CD4-positive, alpha-beta T cell (primary cell): ENCODE data around the gene SLC4A5. TPM values are rescaled to one million over a fixed set of nuclear protein-coding genes. Genes with fewer than 3 reads are reported as not detected.

Experiments used
- ATAC-seq: fragments of 200-7000 bp; cut with Tn5 transposase; one replicate; pipeline ENCODE4 v1.10.0; 2022; ENCODE audit warnings: mild to moderate bottlenecking; ENCODE audit not compliant: poor library complexity
- CTCF ChIA-PET: fragments of 350-600 bp; sonication (Branson Sonifier 250); formaldehyde crosslinking; loops from one replicate; lab custom pipeline; 2021; ENCODE audit warnings: antibody characterized with exemption, inconsistent platforms; lab: Charles Lee
- POLR2A ChIA-PET: fragments of 350-600 bp; sonication (Branson Sonifier 250); formaldehyde crosslinking; loops from one replicate; lab custom pipeline; 2021; ENCODE audit warnings: antibody characterized with exemption, inconsistent platforms; lab: Charles Lee
- DNase-seq, 14 experiments: peaks; one replicate each; pipeline ENCODE4 v3.0.0-alpha.2; 2013 to 2020; ENCODE audit warnings: mixed read lengths in 2 of 14
- H3K27ac ChIP-seq, 2 donors: one replicate each; pipeline versions ENCODE4 v1.5.1 to v1.7.0; 2013; ENCODE audit warnings: low read length in 2 of 2, low read depth in 1 of 2, mild to moderate bottlenecking in 1 of 2
- H3K27me3 ChIP-seq, 2 experiments: 1 replicate in 1 of 2; 2 replicates in 1 of 2; pipeline versions ENCODE4 v1.6.1 to v1.7.0; 2013; ENCODE audit warnings: low read length in 2 of 2, control low read depth in 1 of 2, mild to moderate bottlenecking in 1 of 2, moderate library complexity in 1 of 2; ENCODE audit not compliant: insufficient read depth in 2 of 2, control insufficient read depth in 1 of 2
- H3K36me3 ChIP-seq: one replicate; pipeline ENCODE4 v1.6.1; 2013; ENCODE audit warnings: low read length, control low read depth; ENCODE audit not compliant: insufficient read depth
- H3K4me1 ChIP-seq: one replicate; pipeline ENCODE4 v1.6.1; 2013; ENCODE audit warnings: low read length, control low read depth; ENCODE audit not compliant: insufficient read depth
- H3K4me3 ChIP-seq: one replicate; pipeline ENCODE4 v1.5.1; 2013; ENCODE audit warnings: mild to moderate bottlenecking, low read length, moderate library complexity
- H3K9me3 ChIP-seq, 2 experiments: 1 replicate in 1 of 2; 2 replicates in 1 of 2; pipeline versions ENCODE4 v1.6.1 to v1.7.0; 2013; ENCODE audit warnings: low read length in 2 of 2, mild to moderate bottlenecking in 2 of 2, control low read depth in 1 of 2, moderate library complexity in 1 of 2; ENCODE audit not compliant: control insufficient read depth in 1 of 2, insufficient read depth in 1 of 2
- H3K27ac Mint-ChIP-seq: one replicate; pipeline ENCODE4 v1.8.0; 2020; ENCODE audit warnings: mixed read lengths
- H3K27me3 Mint-ChIP-seq: one replicate; pipeline ENCODE4 v1.8.0; 2021; ENCODE audit warnings: mixed read lengths
- H3K36me3 Mint-ChIP-seq: one replicate; pipeline ENCODE4 v1.8.0; 2021; ENCODE audit warnings: low read depth, mixed read lengths
- H3K4me1 Mint-ChIP-seq: one replicate; pipeline ENCODE4 v1.8.0; 2021; ENCODE audit warnings: low read depth, mixed read lengths
- H3K4me3 Mint-ChIP-seq: one replicate; pipeline ENCODE4 v1.8.0; 2020; ENCODE audit warnings: mild to moderate bottlenecking, mixed read lengths
- H3K9me3 Mint-ChIP-seq: one replicate; pipeline ENCODE4 v1.8.0; 2020; ENCODE audit warnings: mixed read lengths
- CTCF ChIP-seq: fragments of 200-600 bp; IDR thresholded peaks from one replicate; pipeline ENCODE4 v1.8.0; 2022; ENCODE audit warnings: antibody characterized with exemption, mild to moderate bottlenecking
- intact Hi-C, 2 experiments: fragments of 100-400 bp; cut with DNase I in 1 of 2; cut with micrococcal nuclease in 1 of 2; formaldehyde crosslinking; loops; one replicate each; pipeline versions ENCODE4 v1.15.1 to v1.9.0; 2023 to 2025; cut with DNase I, micrococcal nuclease
- total RNA-seq, 174 experiments: library from RNA in 2 of 174; stranded (reverse) in 2 of 174; gene quantifications; one replicate each; pipeline ENCODE4 v1.2.3 and lab custom pipeline; 2021 to 2026

SLC4A5 gene
- total RNA-seq, 2 experiments from 2014 or later, result 7.8 to 10.4 TPM

- Histone ChIP-seq H3K4me1 (peaks cover 46% of the 10 kb centered on the region), H3K27me3 (no peaks in the 10 kb centered on the region), H3K36me3 (no peaks in the 10 kb centered on the region), H3K4me3 (no peak overlapping the region), H3K9me3 (no peaks in the 10 kb centered on the region), H3K27ac (no peak overlapping the region)
- POLR2A ChIA-PET, result interaction anchor here (0.7 to 5.0 kb wide), 2 partner anchors 23 to 29 kb away, joined by 4 to 105 read pairs; partner anchors contain the start of gene MOB1A
- peaks cover 53% of the 10 kb centered on the region for H3K4me1 Mint-ChIP-seq
- H3K27me3 Mint-ChIP-seq, result no peaks in the 10 kb centered on the region
- DNase-seq (no peak), ATAC-seq (no peak)
- H3K36me3 Mint-ChIP-seq, result peaks cover 13% of the 10 kb centered on the region
- H3K4me3 Mint-ChIP-seq, result no peak overlapping the region
- CTCF ChIA-PET, result interaction anchor here (3.8 kb wide), 1 partner anchor 22 kb away, joined by 35 read pairs; the partner anchor contains the start of gene MOB1A
- no peak for TF ChIP-seq CTCF
- peak overlapping the region; percentile 33 for H3K27ac Mint-ChIP-seq
- no peaks in the 10 kb centered on the region for H3K9me3 Mint-ChIP-seq
- intact Hi-C loops, result no loop called here
Observed at GRCh38 chr2:74201196-74201595, 142.0 kb downstream of the SLC4A5 start.

GRCh38 chr2:74199871-74200305, 143.3 kb downstream of the SLC4A5 start:
- Mint-ChIP-seq H3K9me3 (no peaks in the 10 kb centered on the region), H3K4me1 (peaks cover 40% of the 10 kb centered on the region), H3K4me3 (peak overlapping the region; percentile 94), H3K27ac (peak overlapping the region; percentile 93), H3K27me3 (no peaks in the 10 kb centered on the region), H3K36me3 (peaks cover 9% of the 10 kb centered on the region)
- POLR2A ChIA-PET, result interaction anchor here (0.5 to 5.0 kb wide), 5 partner anchors 16 to 311 kb away, joined by 3 to 105 read pairs (median 5); partner anchors contain the start of genes MOB1A and WBP1
- Histone ChIP-seq H3K27ac (no peak overlapping the region), H3K4me1 (peaks cover 33% of the 10 kb centered on the region), H3K4me3 (peak overlapping the region; percentile 89), H3K27me3 (no peaks in the 10 kb centered on the region), H3K9me3 (no peaks in the 10 kb centered on the region), H3K36me3 (no peaks in the 10 kb centered on the region)
- no peak for TF ChIP-seq CTCF
- CTCF ChIA-PET, result interaction anchor here (0.9 to 3.8 kb wide), 3 partner anchors 12 to 74 kb away, joined by 4 to 35 read pairs (median 5); partner anchors contain the start of gene MOB1A
- ATAC-seq, result no peak
- peak in 4 of 14 experiments; percentile 10 to 31 (median 26) for DNase-seq
- intact Hi-C loops, result loop anchor here in 1 of 2 experiments (1.0 to 2.0 kb wide), 2 partner anchors 22 to 193 kb away; partner anchors contain the start of gene MOB1A

GRCh38 chr2:74199275-74199701, 143.9 kb downstream of the SLC4A5 start:
- H3K27ac Mint-ChIP-seq, result peak overlapping the region; percentile 93
- H3K9me3 Mint-ChIP-seq, result no peaks in the 10 kb centered on the region
- H3K27me3 Mint-ChIP-seq, result no peaks in the 10 kb centered on the region
- Histone ChIP-seq H3K27me3 (no peaks in the 10 kb centered on the region), H3K4me3 (peak overlapping the region; percentile 89), H3K36me3 (no peaks in the 10 kb centered on the region), H3K4me1 (peaks cover 27% of the 10 kb centered on the region), H3K9me3 (no peaks in the 10 kb centered on the region), H3K27ac (peak overlapping the region; percentile 86 to 88)
- ATAC-seq (peak; percentile 5), DNase-seq (peak in 1 of 14 experiments; percentile 7)
- ChIA-PET CTCF (interaction anchor here (0.8 to 3.8 kb wide), 10 partner anchors 12 to 375 kb away, joined by 3 to 35 read pairs (median 4); partner anchors contain the start of genes MOB1A and STAMBP), POLR2A (interaction anchor here (0.7 to 5.0 kb wide), 17 partner anchors 8 to 371 kb away, joined by 3 to 105 read pairs (median 4); partner anchors contain the start of genes INO80B, MOB1A, MRPL53 and STAMBP)
- peaks cover 34% of the 10 kb centered on the region for H3K4me1 Mint-ChIP-seq
- TF ChIP-seq CTCF, result no peak
- peaks cover 9% of the 10 kb centered on the region for H3K36me3 Mint-ChIP-seq
- intact Hi-C loops, result loop anchor here in 1 of 2 experiments (1.0 to 2.0 kb wide), 2 partner anchors 21 to 194 kb away; partner anchors contain the start of gene MOB1A
- peak overlapping the region; percentile 94 for H3K4me3 Mint-ChIP-seq
